Measurements from ENCODE around the gene NELL2.

Gene NELL2

DNA sequence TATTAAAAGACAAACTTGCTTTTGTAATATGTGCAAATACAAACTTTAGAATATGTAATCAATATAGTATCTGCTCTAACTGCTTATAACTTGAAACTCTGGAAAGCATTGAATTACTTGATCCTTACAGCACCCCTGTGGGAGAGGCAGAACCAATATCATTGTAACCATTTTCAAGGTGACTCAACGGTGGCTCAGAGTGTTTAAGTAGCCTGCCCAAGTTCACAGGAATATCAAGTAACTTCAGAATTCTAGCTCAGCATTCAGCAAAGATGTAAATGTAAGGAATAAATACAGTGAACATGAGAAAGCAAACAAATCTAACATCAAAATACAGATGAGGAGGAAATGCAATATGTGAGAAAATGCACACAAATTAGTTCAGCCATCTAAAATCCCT is 264.6 kb downstream of the NELL2 start:
- no peak overlapping the region for H3K27ac ChIP-seq
- TF ChIP-seq, protein P1, sequence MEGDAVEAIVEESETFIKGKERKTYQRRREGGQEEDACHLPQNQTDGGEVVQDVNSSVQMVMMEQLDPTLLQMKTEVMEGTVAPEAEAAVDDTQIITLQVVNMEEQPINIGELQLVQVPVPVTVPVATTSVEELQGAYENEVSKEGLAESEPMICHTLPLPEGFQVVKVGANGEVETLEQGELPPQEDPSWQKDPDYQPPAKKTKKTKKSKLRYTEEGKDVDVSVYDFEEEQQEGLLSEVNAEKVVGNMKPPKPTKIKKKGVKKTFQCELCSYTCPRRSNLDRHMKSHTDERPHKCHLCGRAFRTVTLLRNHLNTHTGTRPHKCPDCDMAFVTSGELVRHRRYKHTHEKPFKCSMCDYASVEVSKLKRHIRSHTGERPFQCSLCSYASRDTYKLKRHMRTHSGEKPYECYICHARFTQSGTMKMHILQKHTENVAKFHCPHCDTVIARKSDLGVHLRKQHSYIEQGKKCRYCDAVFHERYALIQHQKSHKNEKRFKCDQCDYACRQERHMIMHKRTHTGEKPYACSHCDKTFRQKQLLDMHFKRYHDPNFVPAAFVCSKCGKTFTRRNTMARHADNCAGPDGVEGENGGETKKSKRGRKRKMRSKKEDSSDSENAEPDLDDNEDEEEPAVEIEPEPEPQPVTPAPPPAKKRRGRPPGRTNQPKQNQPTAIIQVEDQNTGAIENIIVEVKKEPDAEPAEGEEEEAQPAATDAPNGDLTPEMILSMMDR (conservative IDR thresholded peaks at IDR 0.05): no peak

DNA sequence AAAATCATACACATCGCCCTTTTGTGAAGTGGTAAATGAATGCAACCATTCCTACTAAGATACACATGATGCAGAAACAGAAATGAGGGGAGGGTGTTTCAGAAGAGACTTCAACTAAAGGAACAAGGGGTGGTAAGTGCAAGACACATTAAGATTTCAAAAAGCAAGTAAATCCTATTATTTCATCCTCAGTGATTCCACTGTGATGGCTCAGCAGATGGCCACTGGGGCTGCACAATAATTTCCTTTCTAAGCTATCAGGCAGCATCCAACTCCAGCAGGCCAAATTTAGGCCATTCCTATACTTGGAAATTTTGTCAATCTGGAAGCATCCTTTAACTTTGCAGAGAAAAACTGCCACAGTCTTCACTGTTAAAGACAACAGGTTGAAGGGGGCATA is 272.4 kb downstream of the NELL2 start:
- no peak overlapping the region for H3K27ac ChIP-seq
- TF ChIP-seq, protein P1 (conservative IDR thresholded peaks at IDR 0.05): no peak

DNA sequence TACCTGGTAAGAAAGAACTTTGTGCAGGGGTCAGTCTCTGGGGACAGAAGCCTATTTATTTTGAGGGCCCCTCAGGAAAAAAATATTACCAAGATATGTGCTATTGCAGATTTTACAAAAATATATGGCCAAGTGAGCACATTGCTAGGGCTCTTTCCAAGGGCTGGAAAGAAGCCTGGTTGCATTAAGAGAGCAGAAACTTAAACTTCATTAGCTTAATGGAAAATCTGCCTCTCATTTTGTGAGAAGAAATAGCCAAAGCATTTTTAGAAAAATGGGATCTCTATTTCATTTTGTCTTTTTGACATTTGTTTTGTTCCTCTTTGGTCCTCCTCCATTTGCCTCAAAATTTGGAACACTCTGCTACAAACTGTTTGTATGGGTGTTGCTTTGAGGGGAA is 283.5 kb downstream of the NELL2 start:
- TF ChIP-seq, protein P1 (conservative IDR thresholded peaks at IDR 0.05): no peak

DNA sequence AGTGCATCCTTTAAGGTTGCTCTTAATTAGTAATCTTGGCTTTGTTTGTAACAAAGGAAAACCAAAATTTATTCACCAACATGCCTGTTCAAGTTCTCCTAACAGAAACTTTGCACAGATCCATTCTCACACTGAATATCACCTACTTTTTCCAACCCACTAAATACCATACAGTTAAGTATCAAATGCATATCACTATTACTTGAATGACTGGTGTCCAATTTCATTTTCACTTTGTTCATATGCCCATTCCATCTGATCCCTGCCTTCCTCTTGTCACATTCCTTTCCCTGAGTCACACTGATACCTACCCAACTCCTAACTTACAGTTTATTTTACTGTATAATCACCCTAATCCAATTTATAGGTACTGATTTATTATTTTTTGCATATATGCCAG is 286.4 kb downstream of the NELL2 start:
- H3K27ac ChIP-seq: no peak overlapping the region
- TF ChIP-seq, protein P1 (conservative IDR thresholded peaks at IDR 0.05): no peak

More for the DNA sequence above, 283.5 kb downstream of the NELL2 start:
- H3K27ac ChIP-seq: no peak overlapping the region

DNA sequence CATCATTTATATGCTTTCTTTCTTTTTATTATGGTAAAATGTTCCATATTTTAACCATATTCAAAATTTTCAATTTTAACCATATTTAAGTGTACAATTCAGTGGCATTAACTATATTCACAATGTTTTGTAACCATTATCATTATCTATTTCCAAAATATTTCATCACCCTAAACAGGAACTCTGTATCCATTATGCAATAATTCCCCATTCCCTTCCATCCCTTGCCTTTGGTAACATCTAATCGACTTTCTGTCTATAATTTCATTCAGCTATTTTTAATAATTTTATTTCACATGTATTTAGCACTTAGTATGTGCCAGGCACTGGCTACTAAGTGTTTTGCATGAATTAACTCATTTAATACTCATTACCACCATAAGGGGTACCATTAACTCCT is 287.5 kb downstream of the NELL2 start:
- H3K27ac ChIP-seq: no peak overlapping the region
- TF ChIP-seq, protein P1 (conservative IDR thresholded peaks at IDR 0.05): no peak

DNA sequence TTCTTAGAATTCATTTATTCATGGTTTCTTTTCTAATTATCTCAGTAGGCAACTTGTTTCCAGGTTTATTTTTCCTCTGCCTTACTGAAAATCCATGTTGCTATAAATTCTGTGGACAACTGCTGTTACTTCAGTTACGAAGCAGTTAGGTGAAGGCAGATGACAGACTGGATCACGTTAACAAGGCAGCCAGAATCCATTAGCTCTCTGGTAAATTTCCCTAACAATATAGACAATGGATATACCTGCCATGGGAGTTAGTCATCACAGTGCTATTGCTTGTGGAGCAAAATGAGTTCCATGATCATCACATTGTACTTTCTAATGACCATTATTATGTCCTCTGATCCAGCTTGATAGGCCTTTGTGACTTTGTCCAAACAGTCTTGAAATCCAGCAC is 291.5 kb downstream of the NELL2 start:
- H3K27ac ChIP-seq: no peak overlapping the region
- TF ChIP-seq, protein P1 (conservative IDR thresholded peaks at IDR 0.05): no peak

DNA sequence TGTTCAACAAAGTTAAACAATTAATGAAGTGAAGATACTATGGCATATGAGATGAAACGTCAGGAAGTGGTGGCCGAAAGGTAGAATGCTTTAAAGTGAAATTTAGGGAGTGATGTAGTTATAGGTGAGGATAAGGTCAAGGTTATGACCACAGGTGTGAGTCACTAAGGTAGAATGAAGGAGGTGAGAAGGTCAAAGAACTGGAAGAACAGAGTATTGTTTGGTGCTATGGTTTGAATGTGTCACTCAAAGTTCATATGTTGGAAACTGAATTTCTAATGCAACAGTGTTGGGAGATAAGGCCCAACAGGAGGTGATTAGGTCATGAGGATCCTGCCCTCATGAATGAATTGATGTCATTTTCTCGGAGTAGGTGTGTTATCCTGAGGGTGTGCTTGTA is 293.6 kb downstream of the NELL2 start:
- TF ChIP-seq, protein P1 (conservative IDR thresholded peaks at IDR 0.05): no peak
- H3K27ac ChIP-seq: no peak overlapping the region

Measured in VCaP (cell line).